DOHH2 (cell line): ENCODE data around the gene USP48.

Experiments
- H3F3A ChIP-seq: fragments of 200-600 bp; sonication (generic), shearing (Covaris generic); 2 replicates; pipeline ENCODE4 v1.6.0; 2016; ENCODE audit warnings: antibody characterized with exemption, mild to moderate bottlenecking; ENCODE audit not compliant: control insufficient read depth, insufficient read depth
- H3K27ac ChIP-seq: fragments of 200-600 bp; sonication (generic); 2 replicates; pipeline ENCODE4 v1.5.1; 2014; ENCODE audit warnings: low read depth, mild to moderate bottlenecking, low read length, moderate library complexity
- H3K27me3 ChIP-seq: fragments of 200-600 bp; sonication (generic); 2 replicates; pipeline ENCODE4 v1.6.1; 2014; ENCODE audit warnings: mild to moderate bottlenecking, low read length, mixed read lengths; ENCODE audit not compliant: control insufficient read depth
- H3K36me3 ChIP-seq: fragments of 200-600 bp; sonication (generic); 2 replicates; pipeline ENCODE4 v1.6.1; 2014; ENCODE audit warnings: mild to moderate bottlenecking, low read length, moderate library complexity, mixed read lengths; ENCODE audit not compliant: control insufficient read depth
- H3K4me1 ChIP-seq: fragments of 200-600 bp; sonication (generic); 2 replicates; pipeline ENCODE4 v1.6.1; 2014; ENCODE audit warnings: mild to moderate bottlenecking, low read length, mixed read lengths; ENCODE audit not compliant: control insufficient read depth
- H3K4me2 ChIP-seq: fragments of 200-600 bp; sonication (generic); 2 replicates; pipeline ENCODE4 v1.6.0; 2014; ENCODE audit warnings: mild to moderate bottlenecking, low read length, moderate library complexity
- H3K4me3 ChIP-seq: fragments of 200-600 bp; sonication (generic); 2 replicates; pipeline ENCODE4 v1.5.1; 2014; ENCODE audit warnings: mild to moderate bottlenecking, low read length, mixed read lengths
- H3K79me2 ChIP-seq: fragments of 200-600 bp; sonication (generic); 2 replicates; pipeline ENCODE4 v1.6.1; 2014; ENCODE audit warnings: mild to moderate bottlenecking, low read length, mixed read lengths; ENCODE audit not compliant: control insufficient read depth
- H3K9me2 ChIP-seq: fragments of 200-600 bp; sonication (generic); replicated peaks from 2 replicates; pipeline ENCODE4 v1.6.1; 2014; ENCODE audit warnings: mild to moderate bottlenecking, low read length, mixed read lengths; ENCODE audit not compliant: control insufficient read depth
- H3K9me3 ChIP-seq: fragments of 200-600 bp; sonication (generic); 2 replicates; pipeline ENCODE4 v1.6.1; 2014; ENCODE audit warnings: antibody characterized with exemption, low read length, mixed read lengths; ENCODE audit not compliant: control insufficient read depth, insufficient read depth
- H4K20me1 ChIP-seq: fragments of 200-600 bp; sonication (generic); 2 replicates; pipeline ENCODE4 v1.6.0; 2014; ENCODE audit warnings: low read depth, mild to moderate bottlenecking, antibody characterized with exemption, low read length, moderate library complexity; ENCODE audit not compliant: control insufficient read depth, insufficient read depth
- EZH2phosphoT487 ChIP-seq: fragments of 200-600 bp; sonication (generic); IDR thresholded peaks from 2 replicates; pipeline ENCODE4 v1.6.1; 2017; ENCODE audit warnings: borderline replicate concordance, mild to moderate bottlenecking, antibody characterized with exemption, low read length, moderate library complexity, mixed read lengths
- TF ChIP-seq, protein P1 (sequence below): fragments of 200-600 bp; sonication (generic); IDR thresholded peaks from one replicate; pipeline ENCODE4 v1.5.1; 2014; ENCODE audit warnings: antibody characterized with exemption, mild to moderate bottlenecking, low read depth, low read length; ENCODE audit not compliant: poor library complexity, severe bottlenecking

The USP48 gene

GRCh38 chr1:21724570-21724969, 58.4 kb downstream of the USP48 start:
- Histone ChIP-seq H3K79me2 (no peaks in the 10 kb centered on the region), H3K36me3 (peaks cover 58% of the 10 kb centered on the region)

DNA sequence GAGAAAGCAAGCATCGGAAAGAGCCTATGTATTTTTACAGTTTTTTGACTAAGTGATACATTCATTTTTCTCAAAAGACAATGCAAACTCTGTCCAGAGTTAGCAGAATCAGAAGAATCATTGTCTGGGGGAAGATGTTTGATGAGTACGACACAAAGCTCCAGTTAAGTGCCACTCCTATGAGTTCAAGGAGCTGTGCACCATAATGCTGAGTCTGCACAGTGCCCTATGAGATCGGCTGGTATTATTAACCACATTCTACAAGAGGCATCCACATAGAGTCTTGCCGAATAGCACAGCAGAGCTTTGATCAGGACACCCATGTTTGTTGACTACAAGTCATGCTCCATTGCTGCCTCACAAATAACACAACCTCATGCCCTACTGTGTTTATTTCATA, 58.9 kb downstream of the USP48 start:
- peaks cover 56% of the 10 kb centered on the region for H3K36me3 ChIP-seq
- H3K9me3 ChIP-seq: no peaks in the 10 kb centered on the region
- no peak overlapping the region for H3K4me2 ChIP-seq
- no peaks in the 10 kb centered on the region for H3K79me2 ChIP-seq
- H3K4me1 ChIP-seq: no peaks in the 10 kb centered on the region
- H3K27ac ChIP-seq: no peak overlapping the region
- no peaks in the 10 kb centered on the region for H4K20me1 ChIP-seq
- no peaks in the 10 kb centered on the region; the same call in 1 of the 2 replicates for H3F3A ChIP-seq
- no peak for TF ChIP-seq EZH2phosphoT487
- TF ChIP-seq, protein P1, sequence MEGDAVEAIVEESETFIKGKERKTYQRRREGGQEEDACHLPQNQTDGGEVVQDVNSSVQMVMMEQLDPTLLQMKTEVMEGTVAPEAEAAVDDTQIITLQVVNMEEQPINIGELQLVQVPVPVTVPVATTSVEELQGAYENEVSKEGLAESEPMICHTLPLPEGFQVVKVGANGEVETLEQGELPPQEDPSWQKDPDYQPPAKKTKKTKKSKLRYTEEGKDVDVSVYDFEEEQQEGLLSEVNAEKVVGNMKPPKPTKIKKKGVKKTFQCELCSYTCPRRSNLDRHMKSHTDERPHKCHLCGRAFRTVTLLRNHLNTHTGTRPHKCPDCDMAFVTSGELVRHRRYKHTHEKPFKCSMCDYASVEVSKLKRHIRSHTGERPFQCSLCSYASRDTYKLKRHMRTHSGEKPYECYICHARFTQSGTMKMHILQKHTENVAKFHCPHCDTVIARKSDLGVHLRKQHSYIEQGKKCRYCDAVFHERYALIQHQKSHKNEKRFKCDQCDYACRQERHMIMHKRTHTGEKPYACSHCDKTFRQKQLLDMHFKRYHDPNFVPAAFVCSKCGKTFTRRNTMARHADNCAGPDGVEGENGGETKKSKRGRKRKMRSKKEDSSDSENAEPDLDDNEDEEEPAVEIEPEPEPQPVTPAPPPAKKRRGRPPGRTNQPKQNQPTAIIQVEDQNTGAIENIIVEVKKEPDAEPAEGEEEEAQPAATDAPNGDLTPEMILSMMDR: no peak
- no peaks in the 10 kb centered on the region for H3K27me3 ChIP-seq
- H3K4me3 ChIP-seq: no peak overlapping the region
- no peaks in the 10 kb centered on the region for H3K9me2 ChIP-seq

More at GRCh38 chr1:21724570-21724969, 58.4 kb downstream of the USP48 start:
- Histone ChIP-seq H4K20me1 (no peaks in the 10 kb centered on the region), H3K9me3 (no peaks in the 10 kb centered on the region), H3K4me3 (no peak overlapping the region), H3F3A (no peaks in the 10 kb centered on the region; the same call in 1 of the 2 replicates), H3K27ac (no peak overlapping the region), H3K27me3 (no peaks in the 10 kb centered on the region), H3K4me1 (no peaks in the 10 kb centered on the region), H3K9me2 (no peaks in the 10 kb centered on the region), H3K4me2 (no peak overlapping the region)
- TF ChIP-seq, protein P1: no peak
- TF ChIP-seq EZH2phosphoT487: no peak

GRCh38 chr1:21721295-21721985, 61.5 kb downstream of the USP48 start:
- Histone ChIP-seq H3K36me3 (peaks cover 54% of the 10 kb centered on the region), H4K20me1 (no peaks in the 10 kb centered on the region), H3K4me2 (no peak overlapping the region), H3K9me2 (no peaks in the 10 kb centered on the region), H3K79me2 (no peaks in the 10 kb centered on the region), H3K27me3 (no peaks in the 10 kb centered on the region), H3K4me1 (no peaks in the 10 kb centered on the region), H3F3A (no peaks in the 10 kb centered on the region), H3K9me3 (no peaks in the 10 kb centered on the region), H3K4me3 (no peak overlapping the region), H3K27ac (no peak overlapping the region)
- TF ChIP-seq, protein P1: no peak
- TF ChIP-seq EZH2phosphoT487: no peak
